ENCODE results near the gene ZNF609. TPM values are rescaled to one million over a fixed set of nuclear protein-coding genes. Genes with fewer than 3 reads are reported as not detected.

ZNF609 gene
- total RNA-seq: 10 to 100 TPM; 30.0 to 34.1 TPM

DNA sequence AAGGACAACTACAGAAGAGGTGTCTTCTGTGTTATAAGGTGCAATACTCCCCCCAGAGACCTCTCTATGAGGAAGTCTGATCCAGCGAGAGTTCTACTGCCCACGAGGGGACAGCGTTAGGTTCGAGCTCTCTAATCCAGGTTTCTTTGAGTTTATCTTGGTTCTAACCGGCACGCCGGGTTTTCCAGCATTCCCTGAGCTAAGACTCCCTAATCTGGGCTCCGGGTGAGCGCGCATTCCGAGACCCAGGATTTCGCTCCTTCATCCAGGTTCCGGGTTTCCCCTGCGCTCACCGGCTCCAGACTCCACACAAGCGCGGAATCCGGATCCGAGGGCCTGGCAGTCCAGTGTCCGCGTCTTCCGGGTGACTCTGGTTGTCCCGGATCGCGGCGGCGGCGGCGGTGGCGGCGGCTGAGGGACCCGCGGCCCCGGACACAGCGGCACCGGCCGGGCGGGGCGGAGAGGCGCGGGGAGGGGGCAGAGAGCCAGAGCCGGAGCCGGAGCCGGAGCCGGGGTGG, at the start of gene ZNF609:
Gene ZNF609 (plus strand): TSS at position 373 of the 518 bp plus-strand sequence. CDS start 38,842 bp downstream, outside the sequence.
- H3K9me3 Mint-ChIP-seq: no peaks in the 10 kb centered on the region
- H3K27me3 Mint-ChIP-seq: no peaks in the 10 kb centered on the region
- ChIA-PET POLR2A (interaction anchor here (0.6 to 4.1 kb wide), 15 partner anchors 8 to 434 kb away, joined by 3 to 25 read pairs (median 4); partner anchors contain the start of gene TRIP4), CTCF (interaction anchor here (0.7 to 1.5 kb wide), 7 partner anchors 9 to 240 kb away, joined by 3 to 7 read pairs (median 3); no protein-coding TSS in a partner anchor)
- H3K4me3 Mint-ChIP-seq: peak within 1 kb of the TSS; percentile 87
- H3K36me3 Mint-ChIP-seq (ENCODE audit: low read depth): peaks cover 28% of the 10 kb centered on the region
- peak; percentile 89 for DNase-seq
- peaks cover 42% of the 10 kb centered on the region for H3K4me1 Mint-ChIP-seq
- H3K27ac Mint-ChIP-seq: peak within 1 kb of the TSS; percentile 72

DNA sequence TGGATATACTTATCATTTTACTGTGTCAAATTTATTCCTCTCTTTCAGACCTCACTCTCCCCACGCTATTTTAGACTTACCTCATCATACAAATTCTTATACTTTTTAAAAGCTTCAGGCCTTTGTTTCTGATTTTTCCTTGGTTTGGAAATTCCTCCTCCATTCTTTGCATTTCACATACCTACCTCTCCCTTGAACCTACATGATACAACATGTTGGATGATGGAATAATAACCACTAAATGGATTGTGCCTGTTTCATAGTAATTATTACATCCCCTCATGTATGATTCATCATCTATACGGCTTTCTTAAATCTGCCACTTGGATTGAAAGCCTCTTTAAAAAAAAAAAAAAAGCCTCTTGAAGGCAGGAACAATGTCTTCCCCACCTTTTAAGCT, 48.2 kb upstream of the ZNF609 start:
- Mint-ChIP-seq H3K9me3 (no peaks in the 10 kb centered on the region), H3K4me3 (no peak overlapping the region), H3K4me1 (no peaks in the 10 kb centered on the region), H3K27me3 (no peaks in the 10 kb centered on the region), H3K27ac (no peak overlapping the region), H3K36me3 (ENCODE audit: low read depth) (peaks cover 57% of the 10 kb centered on the region)
- CTCF ChIA-PET: no interaction called here
- no peak for DNase-seq
- POLR2A ChIA-PET: no interaction called here

GRCh38 chr15:64422697-64423096, 37.7 kb upstream of the ZNF609 start:
- POLR2A ChIA-PET: no interaction called here
- H3K27me3 Mint-ChIP-seq: no peaks in the 10 kb centered on the region
- DNase-seq: no peak
- CTCF ChIA-PET: no interaction called here
- H3K4me3 Mint-ChIP-seq: no peak overlapping the region
- no peak overlapping the region for H3K27ac Mint-ChIP-seq
- peaks cover 45% of the 10 kb centered on the region for H3K36me3 Mint-ChIP-seq (ENCODE audit: low read depth)
- peaks cover 13% of the 10 kb centered on the region for H3K4me1 Mint-ChIP-seq
- no peaks in the 10 kb centered on the region for H3K9me3 Mint-ChIP-seq

DNA sequence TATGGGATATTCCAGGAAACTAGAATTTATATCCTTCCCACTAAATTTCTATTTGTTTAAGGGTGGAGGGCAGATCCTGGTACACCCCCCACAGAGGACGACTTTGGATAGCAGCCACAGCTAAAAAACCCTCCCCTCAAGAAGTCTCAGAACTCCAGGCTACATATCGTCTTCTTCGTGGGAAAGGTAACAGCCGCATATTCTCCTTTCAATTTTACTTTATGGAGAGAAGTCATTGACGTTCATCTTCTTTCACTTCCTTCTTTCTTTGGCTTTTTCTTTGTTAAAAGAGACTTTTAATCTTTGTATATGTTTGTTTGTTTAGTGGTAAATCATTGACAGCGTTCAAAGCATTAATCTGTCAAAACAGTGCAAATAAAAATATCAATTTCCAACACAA, 36.4 kb upstream of the ZNF609 start:
- no peaks in the 10 kb centered on the region for H3K9me3 Mint-ChIP-seq
- POLR2A ChIA-PET: no interaction called here
- H3K4me1 Mint-ChIP-seq: peaks cover 16% of the 10 kb centered on the region
- CTCF ChIA-PET: interaction anchor here (5.4 kb wide), 1 partner anchor 229 kb away, joined by 51 read pairs; no protein-coding TSS in a partner anchor
- H3K4me3 Mint-ChIP-seq: no peak overlapping the region
- no peak overlapping the region for H3K27ac Mint-ChIP-seq
- no peak for DNase-seq
- peaks cover 40% of the 10 kb centered on the region for H3K36me3 Mint-ChIP-seq (ENCODE audit: low read depth)
- no peaks in the 10 kb centered on the region for H3K27me3 Mint-ChIP-seq

DNA sequence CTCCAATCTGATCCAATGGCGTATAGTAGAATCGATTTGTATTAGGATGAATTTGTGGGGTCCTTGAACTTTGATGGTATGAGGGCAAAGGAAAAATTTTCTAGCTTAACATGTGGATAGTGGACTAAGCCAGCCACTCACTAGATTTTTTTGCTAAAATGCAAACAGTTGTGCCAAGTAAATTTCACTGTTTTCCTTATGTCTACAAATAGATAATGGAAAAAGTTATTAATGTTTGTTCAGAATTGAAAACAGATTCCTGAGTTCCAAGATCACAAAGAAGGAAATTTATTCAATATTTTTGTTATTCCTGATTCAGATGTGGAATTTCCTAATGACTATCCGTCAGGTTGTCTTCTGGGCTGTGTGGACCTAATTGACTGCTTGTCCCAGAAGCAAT, 35.2 kb upstream of the ZNF609 start:
- Mint-ChIP-seq H3K27ac (no peak overlapping the region), H3K4me3 (no peak overlapping the region), H3K36me3 (ENCODE audit: low read depth) (peaks cover 46% of the 10 kb centered on the region), H3K27me3 (no peaks in the 10 kb centered on the region), H3K4me1 (peaks cover 26% of the 10 kb centered on the region), H3K9me3 (no peaks in the 10 kb centered on the region)
- CTCF ChIA-PET: interaction anchor here (5.4 kb wide), 1 partner anchor 227 kb away, joined by 51 read pairs; no protein-coding TSS in a partner anchor
- DNase-seq: no peak
- POLR2A ChIA-PET: no interaction called here

- ChIA-PET CTCF (interaction anchor here (0.6 to 5.4 kb wide), 12 partner anchors 8 to 303 kb away, joined by 3 to 51 read pairs (median 4); partner anchors contain the start of gene ZNF609), POLR2A (interaction anchor here (1.0 kb wide), 3 partner anchors 34 to 227 kb away, joined by 3 to 4 read pairs (median 3); partner anchors contain the start of gene PCLAF)
- H3K27ac Mint-ChIP-seq: peak overlapping the region; percentile 47
- no peaks in the 10 kb centered on the region for H3K9me3 Mint-ChIP-seq
- no peaks in the 10 kb centered on the region for H3K27me3 Mint-ChIP-seq
- H3K4me1 Mint-ChIP-seq: peaks cover 37% of the 10 kb centered on the region
- peaks cover 48% of the 10 kb centered on the region for H3K36me3 Mint-ChIP-seq (ENCODE audit: low read depth)
- DNase-seq: no peak
- no peak overlapping the region for H3K4me3 Mint-ChIP-seq
These were observed 33.4 kb upstream of the ZNF609 start for GRCh38 chr15:64426845-64427465.

GRCh38 chr15:64429448-64429847, 30.9 kb upstream of the ZNF609 start:
- no peak for DNase-seq
- peaks cover 37% of the 10 kb centered on the region for H3K4me1 Mint-ChIP-seq
- H3K9me3 Mint-ChIP-seq: no peaks in the 10 kb centered on the region
- H3K36me3 Mint-ChIP-seq (ENCODE audit: low read depth): peaks cover 38% of the 10 kb centered on the region
- H3K27me3 Mint-ChIP-seq: no peaks in the 10 kb centered on the region
- POLR2A ChIA-PET: interaction anchor here (0.7 to 1.4 kb wide), 5 partner anchors 32 to 222 kb away, joined by 3 to 10 read pairs (median 3); partner anchors contain the start of gene PCLAF
- CTCF ChIA-PET: interaction anchor here (5.4 kb wide), 1 partner anchor 223 kb away, joined by 51 read pairs; no protein-coding TSS in a partner anchor
- peak overlapping the region; percentile 90 for H3K27ac Mint-ChIP-seq
- no peak overlapping the region for H3K4me3 Mint-ChIP-seq

GRCh38 chr15:64430000-64430735, 30.2 kb upstream of the ZNF609 start:
- ChIA-PET CTCF (interaction anchor here (0.7 to 1.0 kb wide), 4 partner anchors 221 to 298 kb away, joined by 3 to 5 read pairs (median 4); no protein-coding TSS in a partner anchor), POLR2A (interaction anchor here (0.6 to 1.9 kb wide), 16 partner anchors 14 to 464 kb away, joined by 3 to 17 read pairs (median 4); partner anchors contain the start of genes PCLAF, TRIP4 and ZNF609)
- no peaks in the 10 kb centered on the region for H3K27me3 Mint-ChIP-seq
- no peaks in the 10 kb centered on the region for H3K9me3 Mint-ChIP-seq
- peak overlapping the region; percentile 90 for H3K27ac Mint-ChIP-seq
- H3K4me1 Mint-ChIP-seq: peaks cover 37% of the 10 kb centered on the region
- peak overlapping the region; percentile 31 for H3K4me3 Mint-ChIP-seq
- H3K36me3 Mint-ChIP-seq (ENCODE audit: low read depth): peaks cover 35% of the 10 kb centered on the region
- peak; percentile 57 for DNase-seq

- Mint-ChIP-seq H3K9me3 (no peaks in the 10 kb centered on the region), H3K27me3 (no peaks in the 10 kb centered on the region), H3K4me3 (no peak overlapping the region), H3K36me3 (ENCODE audit: low read depth) (peaks cover 32% of the 10 kb centered on the region), H3K4me1 (peaks cover 23% of the 10 kb centered on the region), H3K27ac (no peak overlapping the region)
- POLR2A ChIA-PET: interaction anchor here (1.0 kb wide), 1 partner anchor 10 kb away, joined by 4 read pairs; no protein-coding TSS in a partner anchor
- CTCF ChIA-PET: no interaction called here
- no peak for DNase-seq
These were observed 22.4 kb upstream of the ZNF609 start for GRCh38 chr15:64437982-64438381.

DNA sequence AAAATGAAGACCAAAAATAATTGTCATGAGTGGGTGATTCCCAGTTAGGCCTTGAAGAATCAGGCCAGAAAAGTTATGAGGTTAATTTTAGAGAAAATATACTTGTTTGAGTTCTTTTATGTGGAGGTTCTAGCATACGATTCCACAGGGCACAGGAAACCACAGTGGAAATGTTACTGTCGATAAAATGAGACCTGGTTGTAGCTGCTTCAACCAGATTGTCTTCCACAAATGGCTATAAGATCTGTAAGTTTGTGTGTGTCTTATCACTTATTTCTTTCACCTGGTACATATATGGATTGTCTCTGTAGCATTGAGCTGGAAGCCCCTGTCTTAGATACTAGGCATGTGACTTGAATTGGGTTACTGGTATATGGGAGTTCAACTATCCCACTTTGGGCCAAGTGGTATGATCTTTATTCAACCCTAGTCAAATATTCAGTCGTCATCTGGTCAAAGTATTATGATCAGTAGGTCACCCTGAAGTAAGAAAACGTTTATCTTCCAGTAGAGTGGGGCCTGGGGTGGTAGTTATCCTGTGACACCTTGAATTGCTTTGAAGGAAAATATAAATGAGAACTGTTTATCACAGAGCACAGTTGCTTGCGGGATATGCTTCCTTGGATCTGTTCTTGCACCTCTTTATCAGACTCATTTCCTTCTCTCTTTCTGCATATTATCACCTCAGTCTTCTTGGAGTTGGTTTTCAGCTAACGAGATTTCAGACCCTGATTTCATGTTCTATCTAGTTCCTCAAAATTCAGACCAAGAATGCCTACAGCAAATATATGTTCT, 21.5 kb upstream of the ZNF609 start:
- no peak overlapping the region for H3K4me3 Mint-ChIP-seq
- no peak for DNase-seq
- peaks cover 27% of the 10 kb centered on the region for H3K36me3 Mint-ChIP-seq (ENCODE audit: low read depth)
- H3K27ac Mint-ChIP-seq: no peak overlapping the region
- POLR2A ChIA-PET: interaction anchor here (1.0 kb wide), 1 partner anchor 10 kb away, joined by 4 read pairs; no protein-coding TSS in a partner anchor
- no peaks in the 10 kb centered on the region for H3K27me3 Mint-ChIP-seq
- H3K4me1 Mint-ChIP-seq: peaks cover 32% of the 10 kb centered on the region
- CTCF ChIA-PET: interaction anchor here (1.6 kb wide), 1 partner anchor 214 kb away, joined by 3 read pairs; no protein-coding TSS in a partner anchor
- H3K9me3 Mint-ChIP-seq: no peaks in the 10 kb centered on the region

- POLR2A ChIA-PET: no interaction called here
- no peaks in the 10 kb centered on the region for H3K27me3 Mint-ChIP-seq
- H3K27ac Mint-ChIP-seq: peak overlapping the region; percentile 5
- CTCF ChIA-PET: no interaction called here
- H3K4me3 Mint-ChIP-seq: no peak overlapping the region
- H3K4me1 Mint-ChIP-seq: peaks cover 48% of the 10 kb centered on the region
- DNase-seq: no peak
- peaks cover 31% of the 10 kb centered on the region for H3K36me3 Mint-ChIP-seq (ENCODE audit: low read depth)
- no peaks in the 10 kb centered on the region for H3K9me3 Mint-ChIP-seq
These were observed 18.5 kb upstream of the ZNF609 start for GRCh38 chr15:64441852-64442251.

DNA sequence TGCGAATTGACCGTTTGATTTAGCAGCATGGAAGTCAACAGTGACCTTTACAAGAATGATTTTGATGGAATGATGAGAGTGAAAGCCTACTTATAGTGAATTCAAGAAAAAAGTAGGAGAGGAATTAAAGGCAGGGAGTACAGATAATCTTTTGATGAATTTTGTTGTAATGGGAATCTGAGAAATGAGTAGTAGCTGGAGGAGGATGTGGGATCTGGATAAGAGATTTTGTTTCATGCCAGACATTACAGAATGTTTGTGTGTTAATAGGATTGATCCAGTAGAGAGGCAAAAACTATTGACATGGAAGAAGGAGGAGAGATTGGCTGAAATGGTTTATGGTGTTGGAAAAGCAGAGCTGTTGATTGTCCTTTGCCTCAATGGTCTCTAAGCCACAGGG, 17.4 kb upstream of the ZNF609 start:
- DNase-seq: no peak
- H3K36me3 Mint-ChIP-seq (ENCODE audit: low read depth): peaks cover 35% of the 10 kb centered on the region
- H3K27ac Mint-ChIP-seq: peak overlapping the region; percentile 16
- no peak overlapping the region for H3K4me3 Mint-ChIP-seq
- CTCF ChIA-PET: interaction anchor here (0.6 kb wide), 1 partner anchor 349 kb away, joined by 5 read pairs; no protein-coding TSS in a partner anchor
- POLR2A ChIA-PET: interaction anchor here (0.6 to 3.6 kb wide), 3 partner anchors 12 to 227 kb away, joined by 3 to 17 read pairs (median 3); no protein-coding TSS in a partner anchor
- peaks cover 52% of the 10 kb centered on the region for H3K4me1 Mint-ChIP-seq
- H3K9me3 Mint-ChIP-seq: no peaks in the 10 kb centered on the region
- H3K27me3 Mint-ChIP-seq: no peaks in the 10 kb centered on the region

Data from activated CD4-positive, alpha-beta memory T cell treated with anti-CD3 and anti-CD28 coated beads, Interleukin-2, amount 10 ng/mL, durations not matched to agents 7 days and 5 days (primary cell).